Osteocyte (in vitro differentiated cells): ENCODE data around the gene MYO6. TPM values are rescaled to one million over a fixed set of nuclear protein-coding genes. Genes with fewer than 3 reads are reported as not detected.

Experiments
- DNase-seq: peaks from one replicate; pipeline ENCODE4 v3.0.0; 2021; ENCODE audit warnings: mixed read lengths; ENCODE audit not compliant: unreplicated experiment; ENCODE audit errors: extremely low spot score
- H3K27ac Mint-ChIP-seq: one replicate; pipeline ENCODE4 v1.8.0; 2021; ENCODE audit warnings: mild to moderate bottlenecking, mixed read lengths; ENCODE audit not compliant: unreplicated experiment
- H3K27me3 Mint-ChIP-seq: one replicate; pipeline ENCODE4 v1.8.0; 2021; ENCODE audit warnings: mixed read lengths; ENCODE audit not compliant: unreplicated experiment
- H3K36me3 Mint-ChIP-seq: one replicate; pipeline ENCODE4 v1.8.0; 2021; ENCODE audit warnings: mixed read lengths; ENCODE audit not compliant: unreplicated experiment
- H3K4me1 Mint-ChIP-seq: one replicate; pipeline ENCODE4 v1.8.0; 2021; ENCODE audit warnings: mixed read lengths; ENCODE audit not compliant: unreplicated experiment
- H3K4me3 Mint-ChIP-seq: one replicate; pipeline ENCODE4 v1.8.0; 2021; ENCODE audit warnings: mild to moderate bottlenecking, moderate library complexity, mixed read lengths; ENCODE audit not compliant: unreplicated experiment
- H3K9me3 Mint-ChIP-seq: one replicate; pipeline ENCODE4 v1.8.0; 2021; ENCODE audit warnings: mixed read lengths; ENCODE audit not compliant: unreplicated experiment
- total RNA-seq: library from RNA; stranded (reverse); gene quantifications from 2 replicates; pipeline ENCODE4 v1.2.1, GENCODE V29; 2021
- TF ChIP-seq, protein P1 (sequence below): fragments of 200-600 bp; sonication (generic); IDR thresholded peaks from 2 replicates; pipeline ENCODE4 v1.5.0; 2021; ENCODE audit warnings: antibody characterized with exemption, mild to moderate bottlenecking, moderate library complexity

Gene MYO6
- total RNA-seq, 1 donor from 2014 or later: 61.6 TPM

DNA sequence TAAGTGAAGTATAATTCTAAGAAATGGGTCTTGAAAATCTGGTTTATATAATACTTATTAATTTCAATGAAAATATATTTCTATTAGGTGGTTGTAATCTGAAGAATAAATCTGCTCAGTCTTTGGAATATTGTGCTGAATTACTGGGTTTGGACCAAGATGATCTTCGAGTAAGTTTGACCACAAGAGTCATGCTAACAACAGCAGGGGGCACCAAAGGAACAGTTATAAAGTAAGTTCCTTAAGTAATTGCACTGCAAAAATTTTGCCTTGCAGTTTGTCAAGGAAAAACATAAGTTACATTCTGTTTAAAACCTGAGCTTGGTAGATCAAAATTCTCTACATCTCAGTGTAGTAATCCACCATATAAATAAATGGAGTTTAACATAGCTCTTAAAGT lies 106.0 kb downstream of the MYO6 start:
- no peak overlapping the region for H3K27ac Mint-ChIP-seq
- H3K9me3 Mint-ChIP-seq: no peaks in the 10 kb centered on the region
- H3K36me3 Mint-ChIP-seq: peaks cover 32% of the 10 kb centered on the region
- TF ChIP-seq, protein P1, sequence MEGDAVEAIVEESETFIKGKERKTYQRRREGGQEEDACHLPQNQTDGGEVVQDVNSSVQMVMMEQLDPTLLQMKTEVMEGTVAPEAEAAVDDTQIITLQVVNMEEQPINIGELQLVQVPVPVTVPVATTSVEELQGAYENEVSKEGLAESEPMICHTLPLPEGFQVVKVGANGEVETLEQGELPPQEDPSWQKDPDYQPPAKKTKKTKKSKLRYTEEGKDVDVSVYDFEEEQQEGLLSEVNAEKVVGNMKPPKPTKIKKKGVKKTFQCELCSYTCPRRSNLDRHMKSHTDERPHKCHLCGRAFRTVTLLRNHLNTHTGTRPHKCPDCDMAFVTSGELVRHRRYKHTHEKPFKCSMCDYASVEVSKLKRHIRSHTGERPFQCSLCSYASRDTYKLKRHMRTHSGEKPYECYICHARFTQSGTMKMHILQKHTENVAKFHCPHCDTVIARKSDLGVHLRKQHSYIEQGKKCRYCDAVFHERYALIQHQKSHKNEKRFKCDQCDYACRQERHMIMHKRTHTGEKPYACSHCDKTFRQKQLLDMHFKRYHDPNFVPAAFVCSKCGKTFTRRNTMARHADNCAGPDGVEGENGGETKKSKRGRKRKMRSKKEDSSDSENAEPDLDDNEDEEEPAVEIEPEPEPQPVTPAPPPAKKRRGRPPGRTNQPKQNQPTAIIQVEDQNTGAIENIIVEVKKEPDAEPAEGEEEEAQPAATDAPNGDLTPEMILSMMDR: peak; percentile 61
- H3K4me3 Mint-ChIP-seq: no peak overlapping the region
- H3K27me3 Mint-ChIP-seq: no peaks in the 10 kb centered on the region
- DNase-seq: no peak
- peaks cover 38% of the 10 kb centered on the region for H3K4me1 Mint-ChIP-seq

DNA sequence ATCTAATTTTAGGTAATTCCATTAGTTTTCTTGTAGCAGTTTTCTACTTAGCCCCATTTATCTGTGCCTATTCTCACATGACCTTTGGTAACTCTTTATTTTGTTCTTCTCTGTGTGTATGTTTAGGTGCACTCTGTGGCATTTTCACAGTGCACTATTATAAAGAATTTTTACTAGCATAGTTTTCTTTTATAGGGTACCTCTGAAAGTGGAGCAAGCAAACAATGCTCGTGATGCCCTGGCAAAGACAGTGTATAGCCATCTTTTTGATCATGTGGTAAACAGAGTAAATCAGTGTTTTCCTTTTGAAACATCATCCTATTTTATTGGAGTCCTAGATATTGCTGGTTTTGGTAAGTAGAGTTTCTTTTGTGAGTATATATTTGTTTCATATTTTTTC lies 107.9 kb downstream of the MYO6 start:
- peaks cover 24% of the 10 kb centered on the region for H3K4me1 Mint-ChIP-seq
- H3K27me3 Mint-ChIP-seq: no peaks in the 10 kb centered on the region
- no peak overlapping the region for H3K27ac Mint-ChIP-seq
- peaks cover 42% of the 10 kb centered on the region for H3K36me3 Mint-ChIP-seq
- TF ChIP-seq, protein P1: no peak
- DNase-seq: no peak
- H3K9me3 Mint-ChIP-seq: no peaks in the 10 kb centered on the region
- H3K4me3 Mint-ChIP-seq: no peak overlapping the region

DNA sequence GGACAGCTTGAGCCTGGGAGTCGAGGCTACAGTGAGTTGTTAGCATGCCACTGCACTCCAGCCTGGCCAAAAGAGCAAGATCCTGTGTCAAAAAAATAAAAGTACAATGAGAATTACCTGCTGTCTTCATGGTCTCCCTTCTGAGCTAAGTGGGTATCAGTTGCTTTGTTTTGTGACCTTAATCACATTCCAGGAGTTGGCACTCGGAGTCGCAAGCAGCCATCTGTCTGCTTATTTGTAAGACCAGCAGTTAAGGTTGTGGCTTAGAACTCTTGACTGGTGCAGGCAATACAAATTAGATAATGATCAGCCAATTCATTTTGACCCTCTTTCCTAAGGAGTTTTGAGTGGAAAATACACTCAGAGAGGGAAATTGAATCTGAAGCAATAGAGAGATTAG lies 114.0 kb downstream of the MYO6 start:
- no peak overlapping the region for H3K27ac Mint-ChIP-seq
- H3K4me1 Mint-ChIP-seq: no peaks in the 10 kb centered on the region
- no peak for DNase-seq
- TF ChIP-seq, protein P1: no peak
- no peaks in the 10 kb centered on the region for H3K9me3 Mint-ChIP-seq
- no peaks in the 10 kb centered on the region for H3K27me3 Mint-ChIP-seq
- H3K36me3 Mint-ChIP-seq: peaks cover 55% of the 10 kb centered on the region
- H3K4me3 Mint-ChIP-seq: no peak overlapping the region

DNA sequence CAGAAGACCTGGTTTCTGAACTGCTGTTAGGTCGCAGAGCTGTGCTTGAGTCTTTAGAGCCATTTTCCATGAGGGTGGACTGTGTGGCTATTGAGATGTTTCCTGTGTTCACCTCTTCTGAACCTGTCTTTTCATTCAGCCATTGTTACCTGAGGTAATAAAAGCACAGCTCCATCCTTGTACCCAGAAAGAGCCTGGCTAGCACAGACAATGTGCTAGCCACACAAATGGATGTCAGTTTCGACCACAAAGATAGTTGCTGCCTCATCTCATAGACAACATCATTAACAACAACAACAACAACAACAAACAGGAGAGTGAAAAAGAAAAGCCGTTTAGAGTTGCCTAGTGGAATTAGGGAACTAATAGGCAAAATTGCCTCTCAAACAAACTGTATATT lies 114.7 kb downstream of the MYO6 start:
- DNase-seq: no peak
- no peak overlapping the region for H3K4me3 Mint-ChIP-seq
- H3K4me1 Mint-ChIP-seq: no peaks in the 10 kb centered on the region
- no peak overlapping the region for H3K27ac Mint-ChIP-seq
- no peaks in the 10 kb centered on the region for H3K9me3 Mint-ChIP-seq
- peaks cover 53% of the 10 kb centered on the region for H3K36me3 Mint-ChIP-seq
- no peaks in the 10 kb centered on the region for H3K27me3 Mint-ChIP-seq
- TF ChIP-seq, protein P1: no peak

DNA sequence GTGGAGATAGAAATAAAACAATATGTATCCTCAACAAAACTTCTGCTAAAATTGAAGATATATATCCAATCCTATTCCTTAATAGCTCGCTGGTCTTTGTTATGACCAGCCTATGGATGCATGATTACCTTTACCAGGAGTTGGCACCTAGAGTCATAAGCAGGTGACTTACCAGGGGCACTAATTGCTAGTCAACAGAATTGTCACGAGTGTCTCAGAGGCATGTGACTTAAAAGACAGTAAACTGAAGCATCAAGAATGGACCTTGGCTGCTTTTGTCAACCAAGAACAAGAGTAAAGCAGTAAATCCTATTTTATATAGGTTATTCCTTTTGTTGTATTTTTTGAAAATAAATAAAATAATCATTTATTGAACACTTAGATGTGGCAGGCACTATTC lies 115.4 kb downstream of the MYO6 start:
- Mint-ChIP-seq H3K27ac (no peak overlapping the region), H3K9me3 (no peaks in the 10 kb centered on the region), H3K4me3 (no peak overlapping the region), H3K27me3 (no peaks in the 10 kb centered on the region), H3K36me3 (peaks cover 55% of the 10 kb centered on the region), H3K4me1 (no peaks in the 10 kb centered on the region)
- TF ChIP-seq, protein P1: no peak
- no peak for DNase-seq
